HFFc6 (cell line): ENCODE measurements around the gene NCS1. TPM values are rescaled to one million over a fixed set of nuclear protein-coding genes. Genes with fewer than 3 reads are reported as not detected.

ENCODE experiments used
- DNase-seq: peaks from one replicate; pipeline ENCODE4 v3.0.0-alpha.2; 2018
- H3K27ac Mint-ChIP-seq: 2 replicates; pipeline ENCODE4 v1.8.0; 2020; ENCODE audit warnings: mild to moderate bottlenecking, mixed read lengths
- H3K27me3 Mint-ChIP-seq: 2 replicates; pipeline ENCODE4 v1.8.0; 2021; ENCODE audit warnings: mild to moderate bottlenecking, moderate library complexity, mixed read lengths; ENCODE audit not compliant: insufficient read depth
- H3K36me3 Mint-ChIP-seq: 2 replicates; pipeline ENCODE4 v1.8.0; 2021; ENCODE audit warnings: low read depth, mixed read lengths
- H3K4me1 Mint-ChIP-seq: 2 replicates; pipeline ENCODE4 v1.8.0; 2020; ENCODE audit warnings: low read depth, mixed read lengths
- H3K4me3 Mint-ChIP-seq: 2 replicates; pipeline ENCODE4 v1.8.0; 2020; ENCODE audit warnings: mild to moderate bottlenecking, moderate library complexity, mixed read lengths
- H3K9me3 Mint-ChIP-seq: 2 replicates; pipeline ENCODE4 v1.8.0; 2020; ENCODE audit warnings: mild to moderate bottlenecking, mixed read lengths
- CTCF ChIP-seq: fragments of 200-600 bp; sonication (generic); IDR thresholded peaks from 2 replicates; pipeline ENCODE4 v1.5.0; 2021; ENCODE audit warnings: antibody characterized with exemption, mild to moderate bottlenecking
- long read RNA-seq: library from polyadenylated mRNA; unstranded; transcript quantifications from one replicate; pipeline ENCODE4 v2.0.0, GENCODE V29; 2019
- total RNA-seq, 6 experiments: library from RNA; stranded (reverse); fragmentation: NEBNext Ultra II Directional; extraction: Animal tissue kit (Norgen Biotek cat#: 25700); gene quantifications; 2 replicates in 1 of 6; 3 replicates in 5 of 6; pipeline ENCODE4 v1.2.3, GENCODE V29; 2021

Gene NCS1
- 100 to 1,000 TPM in 4 of 6 experiments, 10 to 100 TPM in 2; 96.5 to 108 (median 104) TPM for total RNA-seq
- long read RNA-seq, full-length matches to known transcripts: 2 of 22 reads
- long read RNA-seq, partial matches to known transcripts: 4 of 22 reads
- long read RNA-seq, other reads (novel, unspliced or antisense): 16 of 22 reads

GRCh38 chr9:130172161-130172857 lies at the start of gene NCS1:
Gene NCS1 (plus strand): TSS chr9:130172404. CDS start chr9:130172664, 260 bp downstream.
- Mint-ChIP-seq H3K36me3 (peaks cover 8% of the 10 kb centered on the region; the same call in 1 of the 2 replicates), H3K27me3 (peaks cover 2% of the 10 kb centered on the region; the same call in 1 of the 2 replicates), H3K4me3 (peak within 1 kb of the TSS; percentile 92), H3K9me3 (no peaks in the 10 kb centered on the region), H3K4me1 (peaks cover 19% of the 10 kb centered on the region), H3K27ac (peak within 1 kb of the TSS; percentile 67)
- DNase-seq: peak; percentile 59
- TF ChIP-seq CTCF: no peak

- no peak overlapping the region for H3K27ac Mint-ChIP-seq
- H3K4me1 Mint-ChIP-seq: peaks cover 26% of the 10 kb centered on the region
- peaks cover 25% of the 10 kb centered on the region for H3K36me3 Mint-ChIP-seq
- no peak overlapping the region for H3K4me3 Mint-ChIP-seq
- TF ChIP-seq CTCF: no peak
- H3K9me3 Mint-ChIP-seq: no peaks in the 10 kb centered on the region
- DNase-seq: no peak
- peaks cover 3% of the 10 kb centered on the region for H3K27me3 Mint-ChIP-seq
These were observed 49.7 kb upstream of the NCS1 start for GRCh38 chr9:130122456-130122855.

- TF ChIP-seq CTCF: no peak
- Mint-ChIP-seq H3K9me3 (no peaks in the 10 kb centered on the region), H3K27ac (no peak overlapping the region), H3K27me3 (peaks cover 1% of the 10 kb centered on the region), H3K36me3 (peaks cover 29% of the 10 kb centered on the region), H3K4me1 (peaks cover 27% of the 10 kb centered on the region), H3K4me3 (no peak overlapping the region)
- no peak for DNase-seq
These were observed 47.9 kb upstream of the NCS1 start for GRCh38 chr9:130124085-130124860.

GRCh38 chr9:130126721-130127433 lies 45.3 kb upstream of the NCS1 start:
- Mint-ChIP-seq H3K36me3 (peaks cover 31% of the 10 kb centered on the region), H3K4me1 (peaks cover 37% of the 10 kb centered on the region), H3K9me3 (no peaks in the 10 kb centered on the region), H3K27ac (peak overlapping the region; percentile 8; the same call in 1 of the 2 replicates), H3K4me3 (no peak overlapping the region; the same call in 1 of the 2 replicates), H3K27me3 (peaks cover 1% of the 10 kb centered on the region)
- no peak for TF ChIP-seq CTCF
- DNase-seq: no peak

- Mint-ChIP-seq H3K4me3 (peak overlapping the region; percentile 78), H3K27ac (peak overlapping the region; percentile 99), H3K9me3 (no peaks in the 10 kb centered on the region), H3K4me1 (peaks cover 37% of the 10 kb centered on the region), H3K27me3 (no peaks in the 10 kb centered on the region; the same call in 1 of the 2 replicates), H3K36me3 (peaks cover 37% of the 10 kb centered on the region)
- TF ChIP-seq CTCF: no peak
- no peak for DNase-seq
These were observed 44.0 kb upstream of the NCS1 start for GRCh38 chr9:130128251-130128650.
